ENCODE results near the gene HTR5A. TPM values are rescaled to one million over a fixed set of nuclear protein-coding genes. Genes with fewer than 3 reads are reported as not detected.

HTR5A gene
- total RNA-seq (2014; rRNA removed; shearing (Covaris generic)) (not detected in 2 replicates), polyA plus RNA-seq (2016; fragmentation: Nextera tagmentation; extraction: Ambion mirVana) (not detected in 2 replicates)
- long read RNA-seq: 0 reads

DNA sequence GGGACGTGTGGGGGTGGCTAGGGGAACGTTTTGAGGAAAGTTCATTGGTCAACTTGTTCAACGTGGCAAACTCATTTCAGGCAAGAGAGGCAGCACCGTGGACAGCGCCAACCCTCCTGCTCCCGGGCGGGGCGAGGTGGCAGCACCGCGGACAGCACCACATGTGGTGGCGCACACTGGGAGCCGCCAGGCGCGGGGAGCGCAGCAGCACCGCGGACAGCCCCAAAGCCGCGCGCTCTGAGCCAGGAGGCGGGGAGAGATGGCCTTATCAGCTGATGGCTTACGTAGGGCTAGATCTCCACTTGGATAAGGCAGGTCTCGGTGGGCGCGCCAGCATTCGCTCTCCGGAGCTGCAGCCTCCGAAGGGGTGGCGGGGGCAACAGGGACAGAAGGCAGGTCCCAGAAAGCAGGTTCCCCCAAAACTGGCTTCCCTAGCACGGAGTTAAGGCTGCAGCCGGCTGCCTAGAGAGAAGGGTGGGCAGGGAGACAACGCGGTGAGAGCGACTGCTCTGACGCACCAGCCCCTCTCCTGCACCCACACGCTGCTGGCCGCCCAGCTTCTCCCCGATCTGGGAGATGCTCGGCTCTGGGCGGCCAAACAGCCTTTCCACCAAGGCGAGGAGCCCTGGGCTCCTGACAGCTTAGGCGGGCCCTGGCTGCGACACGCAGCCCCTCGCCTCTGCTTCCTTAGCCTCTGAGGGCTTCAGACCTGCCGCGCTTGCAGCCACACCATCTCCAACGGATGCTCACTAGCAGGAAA, at the start of gene HTR5A:
Gene HTR5A (plus strand): TSS at position 333 of the 760 bp plus-strand sequence. CDS start 576 bp downstream, outside the sequence.
- peaks cover 20% of the 10 kb centered on the region for H3K27me3 ChIP-seq (ENCODE audit: insufficient read depth)
- no peaks in the 10 kb centered on the region for H3K9me2 ChIP-seq (ENCODE audit: insufficient read depth)
- H3K4me3 ChIP-seq: peak within 1 kb of the TSS; percentile 66
- no peaks in the 10 kb centered on the region for H3F3A ChIP-seq (replicated peaks; ENCODE audit: low read depth)
- no peak within 1 kb of the TSS for H3K27ac ChIP-seq (ENCODE audit: low read depth)
- H3K4me1 Mint-ChIP-seq: peaks cover 13% of the 10 kb centered on the region
- peaks cover 26% of the 10 kb centered on the region for H3K27me3 Mint-ChIP-seq (ENCODE audit: insufficient read depth, low read depth, poor library complexity)
- peak; percentile 97 for DNase-seq (ENCODE audit: low spot score)
- ATAC-seq: peak; percentile 98
- H3K36me3 Mint-ChIP-seq (ENCODE audit: low read depth): no peaks in the 10 kb centered on the region; the same call in 2 of the 3 replicates
- no peaks in the 10 kb centered on the region; the same call in 1 of the 2 replicates for H4K20me1 ChIP-seq (replicated peaks; ENCODE audit: insufficient read depth)
- peak within 1 kb of the TSS; percentile 74; the same call in 1 of the 2 replicates for H2AFZ ChIP-seq
- TF ChIP-seq, protein P1, sequence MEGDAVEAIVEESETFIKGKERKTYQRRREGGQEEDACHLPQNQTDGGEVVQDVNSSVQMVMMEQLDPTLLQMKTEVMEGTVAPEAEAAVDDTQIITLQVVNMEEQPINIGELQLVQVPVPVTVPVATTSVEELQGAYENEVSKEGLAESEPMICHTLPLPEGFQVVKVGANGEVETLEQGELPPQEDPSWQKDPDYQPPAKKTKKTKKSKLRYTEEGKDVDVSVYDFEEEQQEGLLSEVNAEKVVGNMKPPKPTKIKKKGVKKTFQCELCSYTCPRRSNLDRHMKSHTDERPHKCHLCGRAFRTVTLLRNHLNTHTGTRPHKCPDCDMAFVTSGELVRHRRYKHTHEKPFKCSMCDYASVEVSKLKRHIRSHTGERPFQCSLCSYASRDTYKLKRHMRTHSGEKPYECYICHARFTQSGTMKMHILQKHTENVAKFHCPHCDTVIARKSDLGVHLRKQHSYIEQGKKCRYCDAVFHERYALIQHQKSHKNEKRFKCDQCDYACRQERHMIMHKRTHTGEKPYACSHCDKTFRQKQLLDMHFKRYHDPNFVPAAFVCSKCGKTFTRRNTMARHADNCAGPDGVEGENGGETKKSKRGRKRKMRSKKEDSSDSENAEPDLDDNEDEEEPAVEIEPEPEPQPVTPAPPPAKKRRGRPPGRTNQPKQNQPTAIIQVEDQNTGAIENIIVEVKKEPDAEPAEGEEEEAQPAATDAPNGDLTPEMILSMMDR (conservative IDR thresholded peaks at IDR 0.05; ENCODE audit: low read depth in 2 of 2): no peak
- TF ChIP-seq, protein P2, sequence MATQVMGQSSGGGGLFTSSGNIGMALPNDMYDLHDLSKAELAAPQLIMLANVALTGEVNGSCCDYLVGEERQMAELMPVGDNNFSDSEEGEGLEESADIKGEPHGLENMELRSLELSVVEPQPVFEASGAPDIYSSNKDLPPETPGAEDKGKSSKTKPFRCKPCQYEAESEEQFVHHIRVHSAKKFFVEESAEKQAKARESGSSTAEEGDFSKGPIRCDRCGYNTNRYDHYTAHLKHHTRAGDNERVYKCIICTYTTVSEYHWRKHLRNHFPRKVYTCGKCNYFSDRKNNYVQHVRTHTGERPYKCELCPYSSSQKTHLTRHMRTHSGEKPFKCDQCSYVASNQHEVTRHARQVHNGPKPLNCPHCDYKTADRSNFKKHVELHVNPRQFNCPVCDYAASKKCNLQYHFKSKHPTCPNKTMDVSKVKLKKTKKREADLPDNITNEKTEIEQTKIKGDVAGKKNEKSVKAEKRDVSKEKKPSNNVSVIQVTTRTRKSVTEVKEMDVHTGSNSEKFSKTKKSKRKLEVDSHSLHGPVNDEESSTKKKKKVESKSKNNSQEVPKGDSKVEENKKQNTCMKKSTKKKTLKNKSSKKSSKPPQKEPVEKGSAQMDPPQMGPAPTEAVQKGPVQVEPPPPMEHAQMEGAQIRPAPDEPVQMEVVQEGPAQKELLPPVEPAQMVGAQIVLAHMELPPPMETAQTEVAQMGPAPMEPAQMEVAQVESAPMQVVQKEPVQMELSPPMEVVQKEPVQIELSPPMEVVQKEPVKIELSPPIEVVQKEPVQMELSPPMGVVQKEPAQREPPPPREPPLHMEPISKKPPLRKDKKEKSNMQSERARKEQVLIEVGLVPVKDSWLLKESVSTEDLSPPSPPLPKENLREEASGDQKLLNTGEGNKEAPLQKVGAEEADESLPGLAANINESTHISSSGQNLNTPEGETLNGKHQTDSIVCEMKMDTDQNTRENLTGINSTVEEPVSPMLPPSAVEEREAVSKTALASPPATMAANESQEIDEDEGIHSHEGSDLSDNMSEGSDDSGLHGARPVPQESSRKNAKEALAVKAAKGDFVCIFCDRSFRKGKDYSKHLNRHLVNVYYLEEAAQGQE (IDR thresholded peaks at IDR 0.05; ENCODE audit: unreplicated experiment): peak; percentile 99
- TF ChIP-seq ZNF462 (CRISPR knock-in tag; IDR thresholded peaks at IDR 0.05) (peak; percentile 88), CREB1 (CRISPR knock-in tag; IDR thresholded peaks at IDR 0.05; ENCODE audit: low read depth) (peak; percentile 87), ZNF331 (CRISPR knock-in tag; IDR thresholded peaks at IDR 0.05; ENCODE audit: low read depth) (peak; percentile 64), ZNF114 (CRISPR knock-in tag; IDR thresholded peaks at IDR 0.05) (peak; percentile 100), POLR2AphosphoS5 (IDR thresholded peaks at IDR 0.05; ENCODE audit: low read depth) (no peak)
- no peak within 1 kb of the TSS for H3K27ac Mint-ChIP-seq
- H3K4me3 Mint-ChIP-seq: peak within 1 kb of the TSS; percentile 67
- H3K4me2 ChIP-seq: peak within 1 kb of the TSS; percentile 95
- H3K36me3 ChIP-seq (ENCODE audit: insufficient read depth): no peaks in the 10 kb centered on the region
- H3K79me2 ChIP-seq (replicated peaks; ENCODE audit: insufficient read depth): no peaks in the 10 kb centered on the region
- H3K4me1 ChIP-seq (ENCODE audit: insufficient read depth): no peaks in the 10 kb centered on the region
- H3K9me3 Mint-ChIP-seq: no peaks in the 10 kb centered on the region; the same call in 2 of the 3 replicates

Measured in GM23338 (cell line).